ENCODE results near the gene OVOL1.

Gene OVOL1

GRCh38 chr11:65834202-65834601 is 47.3 kb downstream of the OVOL1 start:
- Mint-ChIP-seq H3K27ac (no peak overlapping the region), H3K4me1 (peaks cover 22% of the 10 kb centered on the region), H3K36me3 (ENCODE audit: low read depth) (peaks cover 3% of the 10 kb centered on the region), H3K27me3 (peaks cover 2% of the 10 kb centered on the region), H3K4me3 (no peak overlapping the region), H3K9me3 (no peaks in the 10 kb centered on the region)
- no peak for ATAC-seq
- no peak for DNase-seq

DNA sequence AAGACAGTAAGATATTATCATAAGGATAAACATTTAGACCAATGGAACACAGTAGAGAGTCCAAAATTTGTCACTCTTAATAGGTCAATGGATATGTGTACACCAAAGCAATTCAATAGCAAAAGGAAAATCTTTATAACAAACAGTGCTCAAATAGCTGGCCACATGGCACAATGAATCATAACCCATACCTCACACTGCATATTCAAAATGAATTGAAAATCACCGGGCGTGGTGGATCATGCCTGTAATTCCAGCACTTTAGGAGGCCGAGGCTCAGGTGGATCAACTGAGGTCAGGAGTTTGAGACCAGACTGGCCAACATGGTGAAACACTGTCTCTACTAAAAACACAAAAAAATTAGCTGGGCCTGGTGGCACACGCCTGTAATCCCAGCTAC is 55.3 kb downstream of the OVOL1 start:
- H3K4me3 Mint-ChIP-seq = no peak overlapping the region
- H3K27ac Mint-ChIP-seq = no peak overlapping the region
- H3K4me1 Mint-ChIP-seq = no peaks in the 10 kb centered on the region
- H3K36me3 Mint-ChIP-seq (ENCODE audit: low read depth) = no peaks in the 10 kb centered on the region
- no peak for ATAC-seq
- DNase-seq = no peak
- H3K27me3 Mint-ChIP-seq = no peaks in the 10 kb centered on the region
- H3K9me3 Mint-ChIP-seq = no peaks in the 10 kb centered on the region

DNA sequence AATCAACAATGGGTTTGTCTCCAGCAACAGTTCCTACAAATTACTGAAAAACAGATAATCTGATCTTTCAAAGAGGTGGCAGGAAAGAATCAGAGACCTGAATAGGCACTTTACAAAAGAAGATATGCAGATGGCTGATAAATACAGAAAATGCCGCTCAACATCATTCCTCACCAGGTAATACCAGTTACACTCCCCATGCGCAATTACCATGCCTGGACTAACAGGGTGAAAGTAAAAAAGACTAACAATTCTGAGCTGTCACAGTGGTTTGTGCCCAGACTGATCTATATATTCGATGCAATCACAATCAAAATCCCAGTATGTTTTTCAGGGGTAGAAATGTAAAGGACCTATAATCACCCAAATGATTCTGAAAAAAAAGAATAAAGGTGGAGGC is 56.9 kb downstream of the OVOL1 start:
- Mint-ChIP-seq H3K27ac (no peak overlapping the region), H3K4me3 (no peak overlapping the region), H3K4me1 (no peaks in the 10 kb centered on the region), H3K9me3 (no peaks in the 10 kb centered on the region), H3K27me3 (no peaks in the 10 kb centered on the region), H3K36me3 (ENCODE audit: low read depth) (no peaks in the 10 kb centered on the region)
- no peak for DNase-seq
- no peak for ATAC-seq

GRCh38 chr11:65844231-65844872 is 57.5 kb downstream of the OVOL1 start:
- Mint-ChIP-seq H3K4me1 (no peaks in the 10 kb centered on the region), H3K27ac (no peak overlapping the region), H3K9me3 (no peaks in the 10 kb centered on the region), H3K27me3 (no peaks in the 10 kb centered on the region), H3K36me3 (ENCODE audit: low read depth) (no peaks in the 10 kb centered on the region), H3K4me3 (no peak overlapping the region)
- ATAC-seq (no peak), DNase-seq (no peak)
